Measurements from ENCODE around the gene KCNJ4.
"Not testable (repeated sequence)": the region's sequence is repeated elsewhere in the genome, so short reads cannot be mapped to it uniquely, and the experiment has no call there.

KCNJ4 gene

GRCh38 chr22:38414009-38414395 is 41.0 kb downstream of the KCNJ4 start:
- no peak overlapping the region for H3K4me3 ChIP-seq (ENCODE audit: insufficient read depth, low read depth, low read length, poor library complexity, severe bottlenecking)
- H3K4me1 ChIP-seq (ENCODE audit: control insufficient read depth, insufficient read depth, low read length, poor library complexity, severe bottlenecking), result peaks cover 6% of the 10 kb centered on the region

GRCh38 chr22:38413085-38414008 is 41.7 kb downstream of the KCNJ4 start:
- H3K36me3 ChIP-seq (ENCODE audit: control insufficient read depth, insufficient read depth, low read length), result no peaks in the 10 kb centered on the region
- no peak overlapping the region for H3K27ac ChIP-seq (ENCODE audit: insufficient read depth, low read length, poor library complexity, severe bottlenecking)
- no peak for DNase-seq
- H3K9me3 ChIP-seq (ENCODE audit: control insufficient read depth, low read length), result no peaks in the 10 kb centered on the region
- H3K4me1 ChIP-seq (ENCODE audit: control insufficient read depth, insufficient read depth, low read length, poor library complexity, severe bottlenecking), result peaks cover 6% of the 10 kb centered on the region
- no peak overlapping the region for H3K4me3 ChIP-seq (ENCODE audit: insufficient read depth, low read depth, low read length, poor library complexity, severe bottlenecking)
- no peaks in the 10 kb centered on the region for H3K27me3 ChIP-seq (replicated peaks; ENCODE audit: control insufficient read depth, insufficient read depth, low read length, poor library complexity, severe bottlenecking)

More at GRCh38 chr22:38414009-38414395, 41.0 kb downstream of the KCNJ4 start:
- no peaks in the 10 kb centered on the region for H3K27me3 ChIP-seq (replicated peaks; ENCODE audit: control insufficient read depth, insufficient read depth, low read length, poor library complexity, severe bottlenecking)
- no peaks in the 10 kb centered on the region for H3K36me3 ChIP-seq (ENCODE audit: control insufficient read depth, insufficient read depth, low read length)
- no peak for DNase-seq
- no peak overlapping the region for H3K27ac ChIP-seq (ENCODE audit: insufficient read depth, low read length, poor library complexity, severe bottlenecking)
- H3K9me3 ChIP-seq (ENCODE audit: control insufficient read depth, low read length), result no peaks in the 10 kb centered on the region

GRCh38 chr22:38412435-38413084 is 42.4 kb downstream of the KCNJ4 start:
- peak in 1 of 3 donors; percentile 11 for DNase-seq
- H3K27ac ChIP-seq (ENCODE audit: insufficient read depth, low read length, poor library complexity, severe bottlenecking), result no peak overlapping the region
- H3K4me3 ChIP-seq (ENCODE audit: insufficient read depth, low read depth, low read length, poor library complexity, severe bottlenecking), result no peak overlapping the region
- no peaks in the 10 kb centered on the region for H3K27me3 ChIP-seq (replicated peaks; ENCODE audit: control insufficient read depth, insufficient read depth, low read length, poor library complexity, severe bottlenecking)
- no peaks in the 10 kb centered on the region for H3K36me3 ChIP-seq (ENCODE audit: control insufficient read depth, insufficient read depth, low read length)
- H3K9me3 ChIP-seq (ENCODE audit: control insufficient read depth, low read length), result no peaks in the 10 kb centered on the region
- H3K4me1 ChIP-seq (ENCODE audit: control insufficient read depth, insufficient read depth, low read length, poor library complexity, severe bottlenecking), result peaks cover 6% of the 10 kb centered on the region

- Histone ChIP-seq H3K36me3 (ENCODE audit: control insufficient read depth, insufficient read depth, low read length) (no peaks in the 10 kb centered on the region), H3K27me3 (replicated peaks; ENCODE audit: control insufficient read depth, insufficient read depth, low read length, poor library complexity, severe bottlenecking) (no peaks in the 10 kb centered on the region), H3K27ac (ENCODE audit: insufficient read depth, low read length, poor library complexity, severe bottlenecking) (no peak overlapping the region), H3K4me3 (ENCODE audit: insufficient read depth, low read depth, low read length, poor library complexity, severe bottlenecking) (no peak overlapping the region), H3K4me1 (ENCODE audit: control insufficient read depth, insufficient read depth, low read length, poor library complexity, severe bottlenecking) (peaks cover 6% of the 10 kb centered on the region), H3K9me3 (ENCODE audit: control insufficient read depth, low read length) (no peaks in the 10 kb centered on the region)
- no peak for DNase-seq
Observed at GRCh38 chr22:38411016-38411415, 44.0 kb downstream of the KCNJ4 start.

GRCh38 chr22:38409916-38410315 is 45.1 kb downstream of the KCNJ4 start:
- H3K4me1 ChIP-seq (ENCODE audit: control insufficient read depth, insufficient read depth, low read length, poor library complexity, severe bottlenecking); H3K4me3 ChIP-seq (ENCODE audit: insufficient read depth, low read depth, low read length, poor library complexity, severe bottlenecking); H3K27me3 ChIP-seq (replicated peaks; ENCODE audit: control insufficient read depth, insufficient read depth, low read length, poor library complexity, severe bottlenecking); H3K36me3 ChIP-seq (ENCODE audit: control insufficient read depth, insufficient read depth, low read length); H3K9me3 ChIP-seq (ENCODE audit: control insufficient read depth, low read length); DNase-seq; H3K27ac ChIP-seq (ENCODE audit: insufficient read depth, low read length, poor library complexity, severe bottlenecking): not testable (repeated sequence)

GRCh38 chr22:38406617-38407016 is 48.4 kb downstream of the KCNJ4 start:
- no peak overlapping the region for H3K4me3 ChIP-seq (ENCODE audit: insufficient read depth, low read depth, low read length, poor library complexity, severe bottlenecking)
- H3K36me3 ChIP-seq (ENCODE audit: control insufficient read depth, insufficient read depth, low read length), result no peaks in the 10 kb centered on the region
- DNase-seq, result no peak
- H3K4me1 ChIP-seq (ENCODE audit: control insufficient read depth, insufficient read depth, low read length, poor library complexity, severe bottlenecking), result no peaks in the 10 kb centered on the region
- no peaks in the 10 kb centered on the region for H3K9me3 ChIP-seq (ENCODE audit: control insufficient read depth, low read length)
- H3K27ac ChIP-seq (ENCODE audit: insufficient read depth, low read length, poor library complexity, severe bottlenecking), result no peak overlapping the region
- H3K27me3 ChIP-seq (replicated peaks; ENCODE audit: control insufficient read depth, insufficient read depth, low read length, poor library complexity, severe bottlenecking), result no peaks in the 10 kb centered on the region

GRCh38 chr22:38404419-38404818 is 50.6 kb downstream of the KCNJ4 start:
- Histone ChIP-seq H3K9me3 (ENCODE audit: control insufficient read depth, low read length) (no peaks in the 10 kb centered on the region), H3K4me1 (ENCODE audit: control insufficient read depth, insufficient read depth, low read length, poor library complexity, severe bottlenecking) (no peaks in the 10 kb centered on the region), H3K27ac (ENCODE audit: insufficient read depth, low read length, poor library complexity, severe bottlenecking) (no peak overlapping the region), H3K27me3 (replicated peaks; ENCODE audit: control insufficient read depth, insufficient read depth, low read length, poor library complexity, severe bottlenecking) (no peaks in the 10 kb centered on the region), H3K36me3 (ENCODE audit: control insufficient read depth, insufficient read depth, low read length) (no peaks in the 10 kb centered on the region), H3K4me3 (ENCODE audit: insufficient read depth, low read depth, low read length, poor library complexity, severe bottlenecking) (no peak overlapping the region)
- DNase-seq, result no peak

GRCh38 chr22:38403812-38404211 is 51.2 kb downstream of the KCNJ4 start:
- Histone ChIP-seq H3K4me1 (ENCODE audit: control insufficient read depth, insufficient read depth, low read length, poor library complexity, severe bottlenecking) (no peaks in the 10 kb centered on the region), H3K27ac (ENCODE audit: insufficient read depth, low read length, poor library complexity, severe bottlenecking) (no peak overlapping the region), H3K9me3 (ENCODE audit: control insufficient read depth, low read length) (no peaks in the 10 kb centered on the region), H3K4me3 (ENCODE audit: insufficient read depth, low read depth, low read length, poor library complexity, severe bottlenecking) (no peak overlapping the region), H3K27me3 (replicated peaks; ENCODE audit: control insufficient read depth, insufficient read depth, low read length, poor library complexity, severe bottlenecking) (no peaks in the 10 kb centered on the region), H3K36me3 (ENCODE audit: control insufficient read depth, insufficient read depth, low read length) (no peaks in the 10 kb centered on the region)
- DNase-seq, result no peak

GRCh38 chr22:38402204-38402603 is 52.8 kb downstream of the KCNJ4 start:
- Histone ChIP-seq H3K27ac (ENCODE audit: insufficient read depth, low read length, poor library complexity, severe bottlenecking) (no peak overlapping the region), H3K27me3 (replicated peaks; ENCODE audit: control insufficient read depth, insufficient read depth, low read length, poor library complexity, severe bottlenecking) (no peaks in the 10 kb centered on the region), H3K4me3 (ENCODE audit: insufficient read depth, low read depth, low read length, poor library complexity, severe bottlenecking) (no peak overlapping the region), H3K36me3 (ENCODE audit: control insufficient read depth, insufficient read depth, low read length) (no peaks in the 10 kb centered on the region), H3K4me1 (ENCODE audit: control insufficient read depth, insufficient read depth, low read length, poor library complexity, severe bottlenecking) (peaks cover 6% of the 10 kb centered on the region), H3K9me3 (ENCODE audit: control insufficient read depth, low read length) (no peaks in the 10 kb centered on the region)
- no peak for DNase-seq

Measured in effector memory CD4-positive, alpha-beta T cell (primary cell).